GM12873 (cell line): Measurements from ENCODE around the gene ESYT2.

ENCODE experiments used
- TF ChIP-seq, protein P1 (sequence below): IDR thresholded peaks from 2 replicates; pipeline ENCODE4 v1.5.1; 2012; ENCODE audit warnings: low read depth, mild to moderate bottlenecking, moderate library complexity, low read length, control low read depth; ENCODE audit not compliant: insufficient read depth; ENCODE audit errors: missing control alignments

Gene ESYT2, protein sequence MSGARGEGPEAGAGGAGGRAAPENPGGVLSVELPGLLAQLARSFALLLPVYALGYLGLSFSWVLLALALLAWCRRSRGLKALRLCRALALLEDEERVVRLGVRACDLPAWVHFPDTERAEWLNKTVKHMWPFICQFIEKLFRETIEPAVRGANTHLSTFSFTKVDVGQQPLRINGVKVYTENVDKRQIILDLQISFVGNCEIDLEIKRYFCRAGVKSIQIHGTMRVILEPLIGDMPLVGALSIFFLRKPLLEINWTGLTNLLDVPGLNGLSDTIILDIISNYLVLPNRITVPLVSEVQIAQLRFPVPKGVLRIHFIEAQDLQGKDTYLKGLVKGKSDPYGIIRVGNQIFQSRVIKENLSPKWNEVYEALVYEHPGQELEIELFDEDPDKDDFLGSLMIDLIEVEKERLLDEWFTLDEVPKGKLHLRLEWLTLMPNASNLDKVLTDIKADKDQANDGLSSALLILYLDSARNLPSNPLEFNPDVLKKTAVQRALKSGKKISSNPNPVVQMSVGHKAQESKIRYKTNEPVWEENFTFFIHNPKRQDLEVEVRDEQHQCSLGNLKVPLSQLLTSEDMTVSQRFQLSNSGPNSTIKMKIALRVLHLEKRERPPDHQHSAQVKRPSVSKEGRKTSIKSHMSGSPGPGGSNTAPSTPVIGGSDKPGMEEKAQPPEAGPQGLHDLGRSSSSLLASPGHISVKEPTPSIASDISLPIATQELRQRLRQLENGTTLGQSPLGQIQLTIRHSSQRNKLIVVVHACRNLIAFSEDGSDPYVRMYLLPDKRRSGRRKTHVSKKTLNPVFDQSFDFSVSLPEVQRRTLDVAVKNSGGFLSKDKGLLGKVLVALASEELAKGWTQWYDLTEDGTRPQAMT

DNA sequence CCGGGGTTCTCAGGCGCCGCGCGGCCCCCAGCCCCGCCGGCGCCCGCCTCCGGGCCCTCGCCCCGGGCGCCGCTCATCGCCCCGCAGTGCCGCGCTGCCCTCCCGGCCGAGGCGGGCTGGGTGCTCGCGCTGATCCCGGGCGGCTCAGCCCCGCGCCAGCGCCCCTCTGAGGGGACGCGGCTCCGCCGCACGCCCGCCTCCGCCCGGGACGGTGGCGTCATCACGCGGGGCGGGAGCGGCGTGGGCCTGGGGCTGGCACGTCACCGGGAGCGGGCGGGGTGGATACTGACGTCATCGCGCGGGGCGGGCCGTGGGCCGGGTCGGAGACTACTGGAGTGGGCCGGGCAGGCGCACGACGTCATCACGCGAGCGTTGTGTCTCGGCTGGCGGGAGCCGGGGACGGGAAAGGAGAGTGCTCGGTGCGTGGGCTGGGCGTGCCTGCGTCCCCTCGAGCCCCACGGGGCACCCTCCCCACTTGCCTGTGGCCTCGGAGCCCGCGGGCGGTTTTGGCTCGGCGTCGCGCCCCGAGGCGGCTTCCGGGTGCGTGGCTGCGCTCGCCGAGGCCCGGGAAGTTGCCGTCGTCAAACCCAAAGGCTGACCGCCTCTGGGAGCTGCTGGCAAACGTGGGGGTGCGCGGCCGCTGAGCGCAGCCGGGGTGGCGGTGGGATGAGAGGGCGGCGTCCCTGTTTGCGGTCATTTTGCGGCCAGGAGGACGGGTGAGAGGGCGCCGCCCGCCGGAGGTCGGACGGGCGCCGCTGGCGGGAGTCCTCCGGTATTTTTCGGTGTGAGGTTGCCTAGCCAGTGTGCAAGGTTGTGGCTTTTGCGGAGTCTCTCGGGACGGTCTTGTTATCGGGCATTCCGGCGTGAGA lies at the start of gene ESYT2:
ESYT2 (minus strand) TSS at position 168 of the 869 bp plus-strand sequence; CDS start at position 77, 91 bp downstream.
- TF ChIP-seq, protein P1, sequence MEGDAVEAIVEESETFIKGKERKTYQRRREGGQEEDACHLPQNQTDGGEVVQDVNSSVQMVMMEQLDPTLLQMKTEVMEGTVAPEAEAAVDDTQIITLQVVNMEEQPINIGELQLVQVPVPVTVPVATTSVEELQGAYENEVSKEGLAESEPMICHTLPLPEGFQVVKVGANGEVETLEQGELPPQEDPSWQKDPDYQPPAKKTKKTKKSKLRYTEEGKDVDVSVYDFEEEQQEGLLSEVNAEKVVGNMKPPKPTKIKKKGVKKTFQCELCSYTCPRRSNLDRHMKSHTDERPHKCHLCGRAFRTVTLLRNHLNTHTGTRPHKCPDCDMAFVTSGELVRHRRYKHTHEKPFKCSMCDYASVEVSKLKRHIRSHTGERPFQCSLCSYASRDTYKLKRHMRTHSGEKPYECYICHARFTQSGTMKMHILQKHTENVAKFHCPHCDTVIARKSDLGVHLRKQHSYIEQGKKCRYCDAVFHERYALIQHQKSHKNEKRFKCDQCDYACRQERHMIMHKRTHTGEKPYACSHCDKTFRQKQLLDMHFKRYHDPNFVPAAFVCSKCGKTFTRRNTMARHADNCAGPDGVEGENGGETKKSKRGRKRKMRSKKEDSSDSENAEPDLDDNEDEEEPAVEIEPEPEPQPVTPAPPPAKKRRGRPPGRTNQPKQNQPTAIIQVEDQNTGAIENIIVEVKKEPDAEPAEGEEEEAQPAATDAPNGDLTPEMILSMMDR = peak; percentile 21

DNA sequence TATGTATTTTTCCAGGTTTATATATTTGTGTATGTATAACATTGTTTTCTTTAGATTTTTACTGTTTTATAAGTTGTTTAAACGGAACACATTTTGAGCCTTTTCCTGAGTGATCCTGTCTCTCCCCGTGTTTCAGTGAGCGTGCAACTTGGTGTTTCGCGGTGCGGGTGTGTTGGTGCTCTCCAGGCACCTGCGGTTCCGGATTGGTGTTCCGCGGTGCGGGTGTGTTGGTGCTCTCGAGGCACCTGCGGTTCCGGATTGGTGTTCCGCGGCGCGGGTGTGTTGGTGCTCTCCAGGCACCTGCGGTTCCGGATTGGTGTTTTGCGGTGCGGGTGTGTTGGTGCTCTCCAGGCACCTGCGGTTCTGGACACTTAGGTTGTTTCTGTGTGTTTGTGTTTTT lies 47.7 kb upstream of the ESYT2 start:
- TF ChIP-seq, protein P1 = no peak

DNA sequence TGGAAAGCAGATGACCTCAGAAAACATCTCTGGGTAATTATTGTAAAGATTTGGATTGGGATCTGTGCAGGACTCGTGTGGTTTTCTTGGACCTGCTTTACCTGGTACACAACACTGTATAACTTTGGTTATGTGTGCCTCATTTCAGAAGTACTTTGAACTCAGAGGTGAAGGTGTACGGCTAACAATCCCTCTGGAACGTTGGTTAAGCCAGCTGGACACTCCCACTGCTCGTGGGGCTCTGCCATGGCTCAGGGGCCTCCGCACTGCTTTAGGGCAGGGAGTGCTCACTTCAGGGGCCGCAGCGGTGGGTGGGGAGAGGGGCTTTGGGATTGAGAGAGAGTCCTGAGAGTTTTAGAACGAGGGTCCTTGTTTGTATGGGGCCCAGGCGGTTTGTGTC lies 40.6 kb upstream of the ESYT2 start:
- TF ChIP-seq, protein P1 = no peak

DNA sequence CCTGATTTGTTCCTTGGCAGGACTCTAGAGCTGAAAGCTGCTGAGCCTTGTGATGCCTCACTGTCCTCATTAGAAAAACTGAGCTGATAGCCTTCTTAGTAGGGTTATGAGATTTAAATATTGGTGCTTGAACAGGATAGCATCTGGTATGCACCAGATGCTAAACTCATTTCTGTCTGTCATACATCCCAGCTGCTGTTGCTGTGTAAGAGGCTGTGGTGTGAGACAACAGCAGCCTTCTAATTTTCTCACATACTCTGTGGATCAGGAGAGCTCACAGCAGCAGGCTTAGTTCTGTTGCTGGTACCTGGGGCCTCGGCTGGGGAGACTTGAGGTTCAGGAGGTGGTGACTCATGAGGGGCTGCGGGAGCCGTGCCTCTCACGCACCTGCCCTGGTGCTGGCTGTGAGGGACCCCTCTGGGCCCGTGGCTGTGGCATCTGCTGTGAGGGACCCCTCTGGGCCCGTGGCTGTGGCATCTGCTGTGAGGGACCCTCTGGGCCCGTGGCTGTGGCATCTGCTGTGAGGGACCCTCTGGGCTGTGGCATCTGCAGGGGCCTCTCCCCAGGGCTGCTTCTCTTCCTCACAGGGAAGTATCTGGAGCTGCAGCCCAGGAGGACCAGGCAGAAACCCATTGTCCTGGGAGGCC lies 39.6 kb upstream of the ESYT2 start:
- TF ChIP-seq, protein P1 = no peak

DNA sequence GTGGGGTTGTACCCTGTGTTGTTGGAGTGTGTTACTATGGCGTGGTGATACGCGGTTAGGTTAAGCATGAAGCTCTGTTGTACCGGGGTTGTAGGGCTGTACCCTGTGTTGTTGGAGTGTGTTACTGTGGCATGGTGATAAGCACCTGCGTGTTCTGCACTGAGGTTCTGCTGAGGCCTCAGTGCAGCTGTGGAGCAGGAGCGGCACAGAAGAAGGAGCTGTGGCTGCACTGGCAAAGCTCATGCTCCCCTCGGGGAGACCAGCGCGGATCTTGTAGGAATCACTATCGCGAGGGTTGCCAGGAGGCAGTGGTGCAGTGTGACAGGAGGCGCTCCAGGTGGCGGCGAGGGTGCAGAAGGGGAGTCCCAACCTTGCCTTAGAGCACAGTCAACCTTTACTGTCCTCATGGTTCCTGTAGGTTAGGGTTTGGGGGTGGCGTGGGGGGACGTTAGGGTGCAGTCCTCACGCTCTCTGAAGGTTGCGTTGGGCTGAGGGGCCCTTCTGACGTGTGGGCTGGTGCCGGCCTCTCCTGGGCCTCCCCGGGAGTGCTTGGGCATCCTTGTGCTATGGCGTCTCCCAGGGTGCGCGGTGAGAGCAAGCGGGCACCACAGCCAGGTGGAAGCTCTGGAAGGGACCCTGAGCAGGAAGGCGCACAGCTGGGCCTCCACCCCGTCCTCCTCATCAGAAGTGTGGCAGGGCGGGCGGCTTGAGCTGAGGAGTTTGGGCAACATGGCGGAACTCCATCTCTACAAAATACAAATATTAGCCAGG lies 38.1 kb upstream of the ESYT2 start:
- TF ChIP-seq, protein P1 = no peak

DNA sequence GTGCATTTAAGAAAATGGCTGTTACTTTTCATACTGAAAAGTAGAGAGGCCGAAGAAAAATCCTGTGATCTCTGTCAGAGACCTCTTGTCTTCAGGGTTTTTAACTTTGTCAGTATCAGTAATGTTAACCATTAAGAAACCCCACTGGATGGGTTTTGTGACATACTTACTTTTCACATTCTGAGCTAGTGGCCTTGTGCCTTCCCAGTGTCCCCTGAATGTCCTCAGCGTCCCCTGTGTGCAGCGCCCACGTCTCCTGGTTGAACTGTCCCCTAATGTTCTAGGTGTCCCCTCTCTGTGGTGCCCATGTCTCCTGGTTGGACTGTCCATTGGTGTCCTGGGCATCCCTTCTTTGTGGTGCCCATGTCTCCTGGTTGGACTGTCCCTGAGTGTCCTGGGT lies 36.7 kb upstream of the ESYT2 start:
- TF ChIP-seq, protein P1 = no peak
